H1 (cell line): ENCODE measurements around the gene GPX7. TPM values are rescaled to one million over a fixed set of nuclear protein-coding genes. Genes with fewer than 3 reads are reported as not detected.

Experiments
- NRF1 ChIP-seq: IDR thresholded peaks from 2 replicates; pipeline ENCODE4 v1.6.1; 2011; ENCODE audit warnings: mild to moderate bottlenecking, low read depth, low read length, improper control_type of control experiment
- RAD21 ChIP-seq, 2 experiments: IDR thresholded peaks in 1 of 2; conservative IDR thresholded peaks in 1 of 2; 2 replicates each; pipeline ENCODE4 v1.6.1; 2011; ENCODE audit warnings: low read depth in 2 of 2, low read length in 2 of 2, improper control_type of control experiment in 1 of 2, inconsistent platforms in 1 of 2, mild to moderate bottlenecking in 1 of 2, moderate library complexity in 1 of 2
- RNF2 ChIP-seq: fragments of 200-900, 300-1000 bp; sonication (generic); IDR thresholded peaks from 2 replicates; pipeline ENCODE4 v1.7.1; 2016; ENCODE audit warnings: borderline replicate concordance, low read depth, mild to moderate bottlenecking, antibody characterized with exemption, low read length; ENCODE audit not compliant: poor library complexity, severe bottlenecking; ENCODE audit errors: missing control alignments
- SRF ChIP-seq: IDR thresholded peaks from 2 replicates; pipeline ENCODE4 v1.6.1; 2011; ENCODE audit warnings: mild to moderate bottlenecking, low read depth, low read length, moderate library complexity
- polyA plus RNA-seq, 7 experiments: library from polyadenylated mRNA; depleted of rRNA in 3 of 7; stranded (reverse) in 5 of 7; unstranded in 2 of 7; fragments of >200 nt in 5 of 7; fragments of 200-250 nt in 2 of 7; gene quantifications; 1 replicate in 5 of 7; 2 replicates in 1 of 7; 4 replicates in 1 of 7; pipeline versions ENCODE4 v1.2.1 to v1.2.3, GENCODE V29; 2011 to 2013; ENCODE audit warnings: missing spikeins in 2 of 7, mixed read lengths in 2 of 7
- total RNA-seq: library from RNA; stranded (reverse); fragmentation: NEBNext Ultra II Directional; extraction: Animal tissue kit (Norgen Biotek cat#: 25700); gene quantifications from 2 replicates; pipeline ENCODE4 v1.2.1, GENCODE V29; 2021

GPX7 gene
- total and polyA plus RNA-seq, 2 of the 8 experiments (the other 6 are each of a cell fraction or from before 2014, with no cell fraction given), result 13.0 to 37.5 TPM

DNA sequence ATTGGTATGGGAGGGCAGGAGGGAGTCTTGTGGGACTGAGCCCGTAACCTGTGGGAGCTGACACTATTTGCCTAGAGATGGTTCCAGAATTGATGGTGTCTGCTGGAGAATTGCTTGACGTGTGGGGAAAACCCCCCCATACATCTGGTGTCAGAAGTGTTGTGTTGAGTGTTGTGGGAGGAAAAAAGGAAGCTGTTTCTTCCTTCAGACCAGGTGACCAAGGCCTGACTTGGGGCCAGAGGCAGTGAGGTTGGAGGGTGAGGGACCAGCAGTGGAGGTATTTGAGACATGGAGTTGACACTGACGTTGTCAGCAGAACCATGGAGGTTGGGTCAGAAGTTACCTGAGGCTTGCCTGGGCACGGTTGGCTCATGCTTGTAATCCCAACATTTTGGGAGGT lies 39.1 kb downstream of the GPX7 start (continued):
- TF ChIP-seq RAD21 (IDR thresholded peaks at IDR 0.05 in 1 of 2, conservative IDR thresholded peaks at IDR 0.05 in 1 of 2; ENCODE audit: low read depth in 2 of 2, low read length in 2 of 2) (no peak), NRF1 (no peak), SRF (no peak), RNF2 (no peak)
